OCI-LY3 (cell line): ENCODE measurements around the gene NUP93.
"Not testable (repeated sequence)": the region's sequence is repeated elsewhere in the genome, so short reads cannot be mapped to it uniquely, and the experiment has no call there.

Source experiments
- H2AFZ ChIP-seq: fragments of 200-600, 300-600 bp; shearing (Covaris generic); 2 replicates; pipeline ENCODE4 v1.6.0; 2014; ENCODE audit warnings: antibody characterized with exemption, low read depth, low read length
- H3K27ac ChIP-seq: fragments of 200-600, 300-600 bp; sonication (generic); 2 replicates; pipeline ENCODE4 v1.5.1; 2014; ENCODE audit warnings: mild to moderate bottlenecking, low read length, moderate library complexity, mixed read lengths
- H3K27me3 ChIP-seq: fragments of 200-600, 300-600 bp; sonication (generic); 2 replicates; pipeline ENCODE4 v1.6.1; 2014; ENCODE audit warnings: low read depth, low read length, mixed read lengths
- H3K36me3 ChIP-seq: fragments of 200-600, 300-600 bp; sonication (generic); replicated peaks from 2 replicates; pipeline ENCODE3; 2014; ENCODE audit warnings: low read depth, low read length, mixed read lengths
- H3K4me1 ChIP-seq: fragments of 300-600, 200-600 bp; sonication (generic); 2 replicates; pipeline ENCODE4 v1.6.1; 2014; ENCODE audit warnings: low read length, mixed read lengths
- H3K4me2 ChIP-seq: fragments of 200-600, 300-600 bp; sonication (generic); 2 replicates; pipeline ENCODE4 v1.6.1; 2014; ENCODE audit warnings: low read length, mixed read lengths
- H3K4me3 ChIP-seq: fragments of 300-600, 200-600 bp; sonication (generic); 2 replicates; pipeline ENCODE4 v1.5.1; 2014; ENCODE audit warnings: antibody characterized with exemption, mild to moderate bottlenecking, low read length, moderate library complexity
- H3K79me2 ChIP-seq: fragments of 300-600, 200-600 bp; shearing (Covaris generic); 2 replicates; pipeline ENCODE4 v1.6.1; 2014; ENCODE audit warnings: mild to moderate bottlenecking, low read length, mixed read lengths
- H3K9ac ChIP-seq: fragments of 300-600, 200-600 bp; shearing (Covaris generic); 2 replicates; pipeline ENCODE4 v1.6.0; 2014; ENCODE audit warnings: mild to moderate bottlenecking, low read length, moderate library complexity
- H3K9me3 ChIP-seq: fragments of 200-600, 300-600 bp; shearing (Covaris generic); 2 replicates; pipeline ENCODE4 v1.6.1; 2014; ENCODE audit warnings: low read length, mixed read lengths; ENCODE audit not compliant: insufficient read depth
- H4K20me1 ChIP-seq: fragments of 200-600, 300-600 bp; sonication (generic); 2 replicates; pipeline ENCODE4 v1.6.1; 2016; ENCODE audit warnings: low read length, mixed read lengths; ENCODE audit not compliant: insufficient read depth
- EZH2phosphoT487 ChIP-seq: fragments of 200-600 bp; shearing (Covaris generic); IDR thresholded peaks from 2 replicates; pipeline ENCODE4 v1.6.1; 2018; ENCODE audit warnings: antibody characterized with exemption, mixed run types, low read depth
- TF ChIP-seq, protein P1 (sequence below): fragments of 200-600, 300-600 bp; sonication (generic); IDR thresholded peaks from 2 replicates; pipeline ENCODE4 v1.5.1; 2014; ENCODE audit warnings: antibody characterized with exemption, low read length, low read depth

The NUP93 gene

GRCh38 chr16:56810954-56811353 is 81.0 kb downstream of the NUP93 start:
- H4K20me1 ChIP-seq: no peaks in the 10 kb centered on the region
- H2AFZ ChIP-seq: no peak overlapping the region
- H3K4me2 ChIP-seq: no peak overlapping the region
- H3K9ac ChIP-seq: no peak overlapping the region
- H3K27me3 ChIP-seq: no peaks in the 10 kb centered on the region
- no peak for TF ChIP-seq EZH2phosphoT487
- TF ChIP-seq, protein P1, sequence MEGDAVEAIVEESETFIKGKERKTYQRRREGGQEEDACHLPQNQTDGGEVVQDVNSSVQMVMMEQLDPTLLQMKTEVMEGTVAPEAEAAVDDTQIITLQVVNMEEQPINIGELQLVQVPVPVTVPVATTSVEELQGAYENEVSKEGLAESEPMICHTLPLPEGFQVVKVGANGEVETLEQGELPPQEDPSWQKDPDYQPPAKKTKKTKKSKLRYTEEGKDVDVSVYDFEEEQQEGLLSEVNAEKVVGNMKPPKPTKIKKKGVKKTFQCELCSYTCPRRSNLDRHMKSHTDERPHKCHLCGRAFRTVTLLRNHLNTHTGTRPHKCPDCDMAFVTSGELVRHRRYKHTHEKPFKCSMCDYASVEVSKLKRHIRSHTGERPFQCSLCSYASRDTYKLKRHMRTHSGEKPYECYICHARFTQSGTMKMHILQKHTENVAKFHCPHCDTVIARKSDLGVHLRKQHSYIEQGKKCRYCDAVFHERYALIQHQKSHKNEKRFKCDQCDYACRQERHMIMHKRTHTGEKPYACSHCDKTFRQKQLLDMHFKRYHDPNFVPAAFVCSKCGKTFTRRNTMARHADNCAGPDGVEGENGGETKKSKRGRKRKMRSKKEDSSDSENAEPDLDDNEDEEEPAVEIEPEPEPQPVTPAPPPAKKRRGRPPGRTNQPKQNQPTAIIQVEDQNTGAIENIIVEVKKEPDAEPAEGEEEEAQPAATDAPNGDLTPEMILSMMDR: no peak
- no peak overlapping the region for H3K27ac ChIP-seq
- no peaks in the 10 kb centered on the region for H3K79me2 ChIP-seq
- peaks cover 8% of the 10 kb centered on the region for H3K36me3 ChIP-seq
- no peaks in the 10 kb centered on the region for H3K9me3 ChIP-seq
- H3K4me1 ChIP-seq: no peaks in the 10 kb centered on the region
- no peak overlapping the region for H3K4me3 ChIP-seq

GRCh38 chr16:56811602-56812001 is 81.7 kb downstream of the NUP93 start:
- H4K20me1 ChIP-seq, H3K27me3 ChIP-seq, H3K79me2 ChIP-seq, H3K4me2 ChIP-seq, H3K36me3 ChIP-seq, H3K4me1 ChIP-seq, H3K27ac ChIP-seq, H3K9me3 ChIP-seq, H3K4me3 ChIP-seq, H3K9ac ChIP-seq, H2AFZ ChIP-seq: not testable (repeated sequence)

GRCh38 chr16:56812884-56813283 is 83.0 kb downstream of the NUP93 start:
- Histone ChIP-seq H4K20me1 (no peaks in the 10 kb centered on the region), H3K4me2 (no peak overlapping the region), H3K36me3 (no peaks in the 10 kb centered on the region), H3K79me2 (no peaks in the 10 kb centered on the region), H3K4me1 (no peaks in the 10 kb centered on the region), H3K27ac (no peak overlapping the region), H3K9me3 (no peaks in the 10 kb centered on the region), H3K9ac (no peak overlapping the region), H3K27me3 (no peaks in the 10 kb centered on the region), H2AFZ (no peak overlapping the region), H3K4me3 (no peak overlapping the region)
- TF ChIP-seq, protein P1: no peak
- TF ChIP-seq EZH2phosphoT487: no peak

GRCh38 chr16:56814537-56815432 is 84.9 kb downstream of the NUP93 start:
- no peak overlapping the region for H3K27ac ChIP-seq
- H3K27me3 ChIP-seq: no peaks in the 10 kb centered on the region

DNA sequence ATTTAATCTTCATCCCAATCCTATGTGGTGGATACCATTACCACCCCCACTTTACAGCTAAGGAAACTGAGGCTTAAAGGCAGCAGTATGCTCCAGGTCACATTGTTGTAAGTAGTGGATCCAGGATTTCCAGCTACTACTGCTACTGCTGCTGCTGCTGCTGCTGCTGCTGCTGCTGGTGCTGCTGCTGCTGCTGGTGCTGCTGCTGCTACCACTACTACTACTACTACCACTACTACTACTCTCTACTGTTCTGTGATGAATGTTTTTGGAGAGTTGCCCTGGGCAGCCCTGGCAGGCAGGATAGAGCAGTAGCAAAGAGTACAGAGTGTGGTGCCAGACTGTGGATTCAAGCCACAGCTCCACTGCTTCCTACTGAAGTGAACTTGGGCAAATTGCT is 85.8 kb downstream of the NUP93 start:
- no peak overlapping the region for H3K4me3 ChIP-seq
- H3K27me3 ChIP-seq: no peaks in the 10 kb centered on the region
- H4K20me1 ChIP-seq: no peaks in the 10 kb centered on the region
- H3K4me2 ChIP-seq: no peak overlapping the region
- H3K4me1 ChIP-seq: no peaks in the 10 kb centered on the region
- H3K9ac ChIP-seq: no peak overlapping the region
- H3K36me3 ChIP-seq: peaks cover 4% of the 10 kb centered on the region
- no peak overlapping the region for H2AFZ ChIP-seq
- no peaks in the 10 kb centered on the region for H3K9me3 ChIP-seq
- no peaks in the 10 kb centered on the region for H3K79me2 ChIP-seq
- no peak for TF ChIP-seq EZH2phosphoT487
- TF ChIP-seq, protein P1: no peak
- no peak overlapping the region for H3K27ac ChIP-seq

More at GRCh38 chr16:56814537-56815432, 84.9 kb downstream of the NUP93 start:
- H3K79me2 ChIP-seq: no peaks in the 10 kb centered on the region
- no peak overlapping the region for H3K4me3 ChIP-seq
- no peak for TF ChIP-seq EZH2phosphoT487
- H3K9ac ChIP-seq: no peak overlapping the region
- no peak overlapping the region for H2AFZ ChIP-seq
- H3K4me2 ChIP-seq: no peak overlapping the region
- H3K4me1 ChIP-seq: no peaks in the 10 kb centered on the region
- H4K20me1 ChIP-seq: no peaks in the 10 kb centered on the region
- H3K36me3 ChIP-seq: peaks cover 4% of the 10 kb centered on the region
- H3K9me3 ChIP-seq: no peaks in the 10 kb centered on the region
